COR-L47 (cell line): ENCODE results near the gene TROAP.
A peak's percentile ranks its signal among the peaks of the same experiment; 100 is the strongest.
"Not testable (repeated sequence)": the region's sequence is repeated elsewhere in the genome, so short reads cannot be mapped to it uniquely, and the experiment has no call there.

Experiments used
- DNase-seq: peaks from one replicate; lab custom pipeline; 2025; lab: John Stamatoyannopoulos, UW

The TROAP gene

GRCh38 chr12:49368240-49368600, 45.2 kb downstream of the TROAP start:
- DNase-seq: no peak

GRCh38 chr12:49369411-49370145, 46.5 kb downstream of the TROAP start:
- peak; percentile 14 for DNase-seq

GRCh38 chr12:49370539-49370938, 47.5 kb downstream of the TROAP start:
- no peak for DNase-seq

GRCh38 chr12:49375406-49375805, 52.4 kb downstream of the TROAP start:
- DNase-seq: no peak

- DNase-seq: no peak
These were observed 54.3 kb downstream of the TROAP start for GRCh38 chr12:49377386-49377785.

- DNase-seq: not testable (repeated sequence)
These were observed 57.1 kb downstream of the TROAP start for GRCh38 chr12:49380184-49380583.
